ENCODE measurements around the gene BHLHE41.

GRCh38 chr12:26114720-26115401 lies 10.0 kb downstream of the BHLHE41 start:
- TF ChIP-seq RARB (CRISPR knock-in tag; IDR thresholded peaks at IDR 0.05) (no peak), JUN (IDR thresholded peaks at IDR 0.05) (no peak), CTCF (IDR thresholded peaks at IDR 0.05) (no peak), POLR2A (IDR thresholded peaks at IDR 0.05; ENCODE audit: low read length) (no peak), ATOH8 (CRISPR knock-in tag; IDR thresholded peaks at IDR 0.05; ENCODE audit: low read depth) (no peak), RNF2 (IDR thresholded peaks at IDR 0.05; ENCODE audit: borderline replicate concordance, low read depth) (no peak), JUNB (IDR thresholded peaks at IDR 0.05) (no peak), BCL3 (IDR thresholded peaks at IDR 0.05) (no peak), ZNF302 (CRISPR knock-in tag; IDR thresholded peaks at IDR 0.05) (no peak)

All from A549 (cell line).